SW480 (cell line): Measurements from ENCODE around the gene ADARB1.

Experiments used
- DNase-seq: peaks from one replicate; pipeline ENCODE4 v3.0.0-alpha.2; 2016; ENCODE audit warnings: low spot score

ADARB1 gene

GRCh38 chr21:45265721-45266517, 191.5 kb downstream of the ADARB1 start:
- DNase-seq = no peak

GRCh38 chr21:45266518-45267389, 192.4 kb downstream of the ADARB1 start:
- DNase-seq = no peak

GRCh38 chr21:45267390-45267760, 193.0 kb downstream of the ADARB1 start:
- DNase-seq = no peak

- DNase-seq = no peak
Measured at GRCh38 chr21:45269861-45270260, 195.5 kb downstream of the ADARB1 start.

GRCh38 chr21:45270306-45270821, 196.0 kb downstream of the ADARB1 start:
- no peak for DNase-seq
